HL-60/S4 treated with retinoic acid at 250 ng/mL for 4 days and 3 days (cell line): ENCODE data around the gene FFAR1.

ENCODE experiments used
- in situ Hi-C: fragments of 300-500 bp; cut with MboI; formaldehyde crosslinking; loops from 2 replicates; pipeline ENCODE4 v1.7.0; 2022; ENCODE audit warnings: low sequenced_read_pairs

The FFAR1 gene

GRCh38 chr19:35341006-35341405 is 6.7 kb upstream of the FFAR1 start:
- in situ Hi-C loops: no loop called here

DNA sequence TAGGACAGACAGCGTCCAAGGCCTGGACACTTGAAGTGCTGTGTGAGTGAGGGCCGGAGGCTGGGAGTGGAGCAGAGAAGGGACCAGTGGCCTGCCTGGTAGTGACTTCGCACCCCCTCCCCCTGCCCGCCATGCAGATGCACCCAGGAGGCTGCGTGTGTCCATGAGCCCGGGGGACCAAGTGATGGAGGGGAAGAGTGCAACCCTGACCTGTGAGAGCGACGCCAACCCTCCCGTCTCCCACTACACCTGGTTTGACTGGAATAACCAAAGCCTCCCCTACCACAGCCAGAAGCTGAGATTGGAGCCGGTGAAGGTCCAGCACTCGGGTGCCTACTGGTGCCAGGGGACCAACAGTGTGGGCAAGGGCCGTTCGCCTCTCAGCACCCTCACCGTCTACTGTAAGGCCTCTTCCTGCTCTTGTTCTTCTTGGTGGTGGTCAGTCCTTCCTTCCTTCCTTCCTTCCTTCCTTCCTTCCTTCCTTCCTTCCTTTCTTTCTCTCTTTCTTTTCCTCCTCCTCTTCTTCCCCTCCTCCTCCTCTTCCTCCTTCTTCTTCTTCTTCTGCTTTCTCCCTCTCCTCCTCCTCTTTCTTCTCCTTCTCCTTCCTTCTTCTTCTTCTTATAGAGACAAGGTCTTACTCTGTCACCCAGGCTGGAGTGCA is 6.0 kb upstream of the FFAR1 start:
- in situ Hi-C loops: no loop called here

- in situ Hi-C loops: no loop called here
Observed at GRCh38 chr19:35342430-35342829, 5.3 kb upstream of the FFAR1 start.

DNA sequence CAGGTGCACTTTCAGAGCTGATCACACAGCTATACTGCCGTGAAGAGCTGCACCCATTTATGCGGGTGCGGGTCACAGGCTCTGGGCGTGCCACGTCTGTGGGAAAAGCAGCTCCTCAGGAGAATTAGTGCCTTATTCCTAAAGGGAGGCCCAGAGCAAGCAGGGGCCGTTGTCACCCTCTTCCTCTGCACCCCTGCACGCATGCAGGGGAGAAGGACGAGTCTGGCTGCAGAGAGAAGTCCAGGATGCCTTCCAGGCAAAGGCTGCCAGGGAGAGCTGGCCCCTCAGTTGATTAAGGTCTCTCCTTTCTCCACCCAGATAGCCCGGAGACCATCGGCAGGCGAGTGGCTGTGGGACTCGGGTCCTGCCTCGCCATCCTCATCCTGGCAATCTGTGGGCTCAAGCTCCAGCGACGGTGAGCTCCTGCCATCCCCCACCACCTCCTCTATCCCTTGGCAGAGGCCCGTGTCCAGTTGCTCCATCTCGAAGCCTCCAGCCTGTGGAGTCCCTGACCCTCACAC is 3.1 kb upstream of the FFAR1 start:
- in situ Hi-C loops: no loop called here

- in situ Hi-C loops: no loop called here
Observed at GRCh38 chr19:35345671-35346111, 2.0 kb upstream of the FFAR1 start.

GRCh38 chr19:35346193-35347052 is 1.3 kb upstream of the FFAR1 start:
- in situ Hi-C loops: no loop called here

GRCh38 chr19:35347930-35348298 is 212 bp downstream of the FFAR1 start:
- in situ Hi-C loops: no loop called here

- in situ Hi-C loops: no loop called here
Observed at GRCh38 chr19:35348911-35349611, 1.4 kb downstream of the FFAR1 start.

DNA sequence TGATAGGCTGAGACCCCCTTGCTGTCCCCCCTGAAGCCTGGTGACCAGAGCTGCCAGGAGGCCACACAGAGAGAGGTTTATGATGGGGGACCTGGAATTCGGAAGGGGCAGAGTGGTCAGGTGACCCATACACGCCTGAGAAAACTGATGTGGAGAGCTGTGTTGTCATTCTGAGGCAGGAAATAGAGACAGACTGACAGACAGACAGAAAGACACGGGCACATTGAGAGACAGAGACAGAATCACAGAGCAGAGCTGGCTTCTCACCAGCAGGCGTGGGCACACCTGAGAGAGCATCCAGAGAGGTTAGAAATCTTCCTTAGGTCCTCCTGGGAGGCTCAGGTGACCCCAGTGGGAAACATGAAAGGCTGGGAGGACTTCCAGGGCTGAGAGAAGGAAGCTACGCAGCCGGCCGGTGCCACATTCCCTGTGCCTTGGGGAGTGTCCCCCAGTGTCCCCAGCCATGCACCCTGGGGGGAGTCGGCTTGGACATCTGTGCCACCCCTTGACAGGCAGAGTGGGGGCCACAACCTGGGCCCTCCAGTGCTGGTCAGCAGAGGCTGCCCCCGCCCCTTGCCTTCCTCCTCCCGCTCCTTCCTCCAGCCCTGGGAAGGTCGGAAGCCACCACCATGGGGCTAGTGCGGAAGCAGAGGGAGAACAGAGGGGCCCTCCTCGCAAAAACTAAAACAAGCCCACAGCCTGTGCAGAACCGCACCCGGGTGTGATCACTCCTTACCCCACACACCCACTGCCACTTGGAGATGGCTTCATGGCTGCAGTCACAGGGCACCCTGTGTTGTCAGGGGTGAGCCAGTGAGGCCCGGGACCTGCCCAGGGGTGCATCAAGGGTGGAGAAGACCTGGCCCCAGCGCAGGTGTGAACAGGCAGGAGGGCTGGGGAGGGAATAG is 2.2 kb downstream of the FFAR1 start:
- in situ Hi-C loops: loop anchor here (10.0 kb wide), 1 partner anchor 115 kb away; no protein-coding TSS in a partner anchor

DNA sequence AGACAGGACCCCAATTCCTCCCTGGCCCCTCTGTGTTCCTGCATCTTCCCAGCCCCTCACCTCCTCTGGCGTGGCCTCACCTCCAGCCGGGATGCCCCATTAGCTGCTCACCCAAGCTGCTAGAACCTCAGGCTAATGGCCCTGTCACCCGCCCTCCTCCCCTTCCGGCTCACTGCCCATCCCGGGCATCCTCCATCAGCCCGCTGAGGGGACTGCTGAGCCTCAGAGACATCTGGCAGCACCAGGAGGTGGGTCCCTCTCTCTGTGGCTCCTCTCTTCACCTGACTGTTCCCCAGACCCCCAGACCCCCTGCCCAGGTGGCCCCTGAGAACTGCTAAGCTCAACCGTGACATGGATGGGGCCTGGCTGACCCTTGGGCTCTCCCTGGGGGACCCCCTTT is 2.9 kb downstream of the FFAR1 start:
- in situ Hi-C loops: loop anchor here (10.0 kb wide), 1 partner anchor 114 kb away; no protein-coding TSS in a partner anchor

- in situ Hi-C loops: loop anchor here (10.0 kb wide), 1 partner anchor 113 kb away; no protein-coding TSS in a partner anchor
Observed at GRCh38 chr19:35351411-35352176, 3.9 kb downstream of the FFAR1 start.

DNA sequence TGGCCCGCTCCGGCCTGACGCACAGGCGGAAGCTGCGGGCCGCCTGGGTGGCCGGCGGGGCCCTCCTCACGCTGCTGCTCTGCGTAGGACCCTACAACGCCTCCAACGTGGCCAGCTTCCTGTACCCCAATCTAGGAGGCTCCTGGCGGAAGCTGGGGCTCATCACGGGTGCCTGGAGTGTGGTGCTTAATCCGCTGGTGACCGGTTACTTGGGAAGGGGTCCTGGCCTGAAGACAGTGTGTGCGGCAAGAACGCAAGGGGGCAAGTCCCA is 4.4 kb downstream of the FFAR1 start:
- in situ Hi-C loops: loop anchor here (10.0 kb wide), 1 partner anchor 113 kb away; no protein-coding TSS in a partner anchor

DNA sequence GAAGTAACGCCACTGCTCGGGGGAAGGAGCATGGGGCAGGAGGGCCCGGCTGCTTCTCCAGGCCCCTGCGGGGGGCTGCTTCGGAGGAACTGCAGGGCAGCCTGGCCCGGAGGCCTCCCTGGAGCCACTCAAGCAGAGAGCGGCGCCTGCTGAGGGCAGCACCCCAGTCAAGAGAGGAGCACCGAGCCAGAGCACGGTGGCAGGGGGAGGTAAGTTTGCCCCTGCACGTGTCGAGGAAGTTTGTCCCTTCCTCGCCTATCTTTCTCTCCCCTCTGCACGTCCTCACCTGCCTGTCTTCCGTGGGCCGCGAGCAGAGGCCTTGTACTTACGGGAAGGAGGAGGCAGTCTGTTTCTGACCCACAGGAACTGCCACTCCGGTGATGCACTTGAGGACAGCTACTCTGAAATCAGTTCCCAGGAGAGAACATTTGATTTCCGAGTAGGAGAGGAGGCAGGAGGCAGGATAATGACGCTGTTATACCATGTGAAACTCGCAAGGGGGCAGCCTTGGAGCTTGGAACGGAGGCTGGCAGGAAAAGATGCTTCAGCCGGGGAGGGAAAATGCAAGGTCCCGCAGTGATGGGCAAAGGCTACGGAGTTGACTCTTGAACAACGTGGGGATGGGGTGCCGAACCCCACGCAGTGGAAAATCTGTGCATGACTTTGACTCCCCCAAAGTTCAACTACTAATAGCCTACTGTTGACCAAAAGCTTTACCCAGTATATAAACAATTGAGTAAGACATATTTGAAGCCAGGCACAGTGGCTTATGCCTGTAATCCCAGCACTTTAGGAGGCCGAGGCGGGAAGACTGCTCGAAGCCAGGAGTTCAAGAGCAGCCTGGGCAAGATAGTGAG is 5.0 kb downstream of the FFAR1 start:
- in situ Hi-C loops: loop anchor here (10.0 kb wide), 1 partner anchor 112 kb away; no protein-coding TSS in a partner anchor

DNA sequence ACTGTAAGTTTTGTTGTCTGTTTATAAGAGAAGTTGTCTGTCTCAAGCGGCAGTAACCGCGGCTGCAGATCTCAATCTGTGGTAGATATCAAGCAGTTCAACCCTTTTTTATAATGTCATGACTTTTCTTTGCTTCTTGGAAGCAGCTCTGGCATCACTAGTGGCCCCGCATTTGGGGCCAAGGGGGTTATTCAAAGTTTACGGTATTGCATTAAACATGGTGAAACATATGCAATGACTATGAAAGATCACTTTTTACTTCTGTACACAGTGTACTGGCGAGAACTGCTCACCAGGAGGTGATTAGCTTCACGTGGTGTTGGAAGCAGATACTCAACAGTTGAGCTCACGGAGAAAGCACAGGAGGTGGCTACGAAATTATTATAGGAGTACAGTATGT is 5.9 kb downstream of the FFAR1 start:
- in situ Hi-C loops: loop anchor here (10.0 kb wide), 1 partner anchor 111 kb away; no protein-coding TSS in a partner anchor

DNA sequence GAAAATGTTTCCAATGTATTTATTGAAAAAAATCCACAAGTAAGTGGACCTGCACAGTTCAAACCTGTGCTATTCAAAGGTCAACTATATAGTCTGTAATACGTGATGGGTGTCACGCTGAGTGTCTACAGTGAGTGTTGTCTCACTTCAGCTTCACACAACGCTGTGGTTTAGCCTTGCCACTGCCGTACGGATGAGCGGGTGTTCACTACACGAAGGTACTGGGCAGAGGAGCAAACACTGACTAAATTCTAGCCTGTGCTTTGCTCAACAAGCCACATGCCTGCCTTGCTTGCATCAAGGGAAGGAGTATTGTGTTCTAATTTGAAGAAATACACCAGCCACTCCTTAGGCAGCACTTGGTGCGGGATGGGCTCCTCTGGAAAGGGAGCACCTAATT is 7.2 kb downstream of the FFAR1 start:
- in situ Hi-C loops: loop anchor here (10.0 kb wide), 1 partner anchor 110 kb away; no protein-coding TSS in a partner anchor

DNA sequence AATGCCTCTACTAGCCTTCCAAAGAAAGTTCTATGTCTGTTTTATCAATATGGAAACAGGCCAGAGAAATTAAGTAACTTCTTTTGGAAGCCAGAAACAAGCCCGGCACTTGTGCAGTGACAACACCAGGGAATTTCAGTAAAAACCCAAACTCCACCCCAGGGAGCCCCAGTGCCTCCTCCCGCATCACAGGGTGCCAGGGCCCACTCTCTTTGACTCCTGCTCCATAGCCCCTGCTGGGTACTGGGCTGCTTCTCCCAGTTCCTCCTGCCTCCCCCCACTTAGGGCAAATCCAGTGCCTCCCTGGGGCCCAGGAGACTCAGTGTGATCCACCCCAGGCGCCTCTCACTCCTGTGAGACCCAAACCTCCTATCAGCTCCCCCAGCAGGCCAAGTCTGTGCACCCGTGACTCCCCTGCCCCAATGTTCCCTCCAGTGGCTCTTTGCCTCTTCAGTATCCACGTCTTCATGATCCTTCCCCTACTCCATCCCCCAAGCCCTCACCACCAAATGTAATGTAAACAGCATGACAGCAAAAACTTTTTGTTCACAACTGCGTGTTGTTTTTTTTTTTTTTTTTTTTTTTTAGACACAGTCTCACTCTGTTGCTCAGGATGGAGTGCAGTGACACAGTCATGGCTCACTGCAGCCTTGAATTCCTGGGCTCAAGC is 8.2 kb downstream of the FFAR1 start:
- in situ Hi-C loops: loop anchor here (10.0 kb wide), 1 partner anchor 109 kb away; no protein-coding TSS in a partner anchor

DNA sequence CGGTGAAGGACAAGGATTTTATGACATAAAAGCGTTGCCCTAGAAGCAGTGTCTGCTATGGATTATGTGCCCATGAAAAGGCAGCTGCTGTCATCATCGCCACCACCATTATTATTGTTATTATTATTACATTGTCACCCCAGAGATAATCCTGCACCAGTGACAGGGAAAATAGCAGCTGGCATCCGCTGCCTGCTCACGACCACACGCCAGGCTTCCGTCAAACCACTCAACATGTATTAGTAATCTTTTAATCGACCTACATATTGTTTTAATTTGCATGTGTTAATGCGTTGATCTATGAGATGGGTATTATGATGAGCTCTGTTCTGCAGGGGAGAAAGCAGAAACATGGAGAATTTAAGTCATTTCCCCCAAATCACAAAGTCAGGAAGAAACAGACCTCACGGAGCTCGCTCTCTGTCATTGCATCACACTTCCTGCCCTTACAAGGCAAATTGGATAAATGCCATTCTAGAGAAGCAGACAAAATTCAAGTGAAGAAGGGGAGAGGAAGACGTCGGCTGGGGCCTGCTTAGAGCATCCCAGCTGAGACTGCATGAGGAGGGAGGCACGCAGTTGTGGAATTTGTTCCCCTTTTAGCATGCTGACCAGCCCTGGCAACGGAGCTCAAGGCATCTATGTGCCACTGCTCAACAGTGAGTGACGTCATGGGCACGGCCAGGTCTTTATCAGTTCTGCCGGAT is 10.3 kb downstream of the FFAR1 start, which contains the start of gene FFAR3:
FFAR3 (plus strand) TSS at position 594 of the 707 bp plus-strand sequence. CDS start 431 bp downstream, outside the sequence.
- in situ Hi-C loops: loop anchor here (10.0 kb wide), 1 partner anchor 107 kb away; no protein-coding TSS in a partner anchor
